HG03103 (cell line): ENCODE measurements around the gene TK2.
A peak's percentile ranks its signal among the peaks of the same experiment; 100 is the strongest.

Source experiments
- ATAC-seq: cut with Tn5 transposase; IDR thresholded peaks from one replicate; pipeline ENCODE4 v1.9.1; 2021; ENCODE audit warnings: low read depth; ENCODE audit not compliant: unreplicated experiment

The TK2 gene

DNA sequence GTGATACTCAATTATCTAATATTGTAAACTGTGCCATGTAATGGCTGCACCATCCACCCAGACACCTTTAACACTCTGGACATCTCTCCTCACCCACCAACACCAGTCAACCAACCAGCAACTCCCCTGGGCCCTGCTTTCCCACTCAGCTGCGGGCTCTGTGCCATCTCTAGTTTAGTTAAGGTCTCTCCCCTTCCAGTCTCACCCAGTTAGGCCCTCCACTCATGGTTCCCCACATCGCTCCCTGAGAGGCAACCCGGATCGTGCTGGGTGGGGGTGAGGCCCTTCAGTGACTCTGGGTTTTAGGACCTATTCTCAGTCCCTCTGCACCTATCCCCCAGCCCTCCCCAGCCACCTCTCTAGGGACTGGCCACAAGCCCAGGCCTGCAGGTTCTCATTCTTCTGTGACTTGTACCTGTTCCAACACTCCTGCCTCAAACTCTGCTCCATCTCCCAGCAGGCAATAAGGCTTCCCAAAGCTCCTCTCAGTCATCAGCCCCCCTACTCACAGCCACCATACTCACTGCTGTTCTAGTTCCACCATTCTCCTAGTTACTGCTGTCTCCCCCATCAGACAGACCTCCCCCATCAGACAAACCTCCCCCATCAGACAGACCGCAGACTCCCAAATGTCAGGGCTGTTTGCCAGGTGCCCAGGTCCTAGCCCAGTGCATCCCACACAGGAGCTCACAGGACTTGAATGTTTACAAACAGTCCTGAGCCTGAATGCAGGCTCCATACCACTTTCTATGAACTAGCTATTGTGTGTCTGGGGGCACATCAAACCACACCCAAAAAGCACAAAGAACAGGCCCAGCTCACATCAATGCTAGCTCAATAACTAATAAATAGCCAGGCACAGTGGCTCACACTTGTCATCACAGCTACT, 2.6 kb downstream of the TK2 start:
- no peak for ATAC-seq

DNA sequence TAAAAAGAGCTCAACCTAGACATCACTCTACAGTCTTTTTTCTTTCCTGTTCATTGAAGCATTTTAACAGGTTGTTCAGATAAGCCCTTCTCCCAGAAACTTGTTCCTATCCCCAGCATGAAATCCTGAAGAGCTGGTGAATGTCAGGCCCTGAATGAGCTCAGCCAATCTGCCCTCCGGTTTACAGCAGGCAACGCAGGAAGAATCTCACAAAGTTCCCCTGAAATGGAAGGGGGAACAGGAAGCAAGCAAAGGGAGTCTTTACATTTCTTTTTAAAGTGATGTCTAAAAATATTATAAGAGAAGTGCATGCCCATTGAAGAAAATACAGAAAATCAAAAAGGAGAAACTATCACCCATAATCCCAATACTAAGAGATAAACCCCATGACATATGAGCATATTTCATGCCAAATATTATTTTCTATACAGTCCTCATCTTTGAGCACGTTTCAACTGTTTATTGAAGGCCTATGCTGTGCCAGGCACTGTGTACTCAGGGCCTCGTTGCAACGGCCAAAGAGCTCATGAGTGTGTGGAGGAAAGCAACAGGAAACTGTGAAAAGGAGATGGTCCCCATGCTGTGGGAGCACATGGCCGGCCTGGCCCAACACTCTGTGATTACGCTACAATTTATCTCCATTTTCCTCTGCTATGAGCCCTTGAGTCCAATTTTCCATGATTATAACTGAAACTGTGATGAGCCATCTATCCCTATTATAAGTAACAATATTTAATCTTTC, 5.7 kb downstream of the TK2 start:
- no peak for ATAC-seq

DNA sequence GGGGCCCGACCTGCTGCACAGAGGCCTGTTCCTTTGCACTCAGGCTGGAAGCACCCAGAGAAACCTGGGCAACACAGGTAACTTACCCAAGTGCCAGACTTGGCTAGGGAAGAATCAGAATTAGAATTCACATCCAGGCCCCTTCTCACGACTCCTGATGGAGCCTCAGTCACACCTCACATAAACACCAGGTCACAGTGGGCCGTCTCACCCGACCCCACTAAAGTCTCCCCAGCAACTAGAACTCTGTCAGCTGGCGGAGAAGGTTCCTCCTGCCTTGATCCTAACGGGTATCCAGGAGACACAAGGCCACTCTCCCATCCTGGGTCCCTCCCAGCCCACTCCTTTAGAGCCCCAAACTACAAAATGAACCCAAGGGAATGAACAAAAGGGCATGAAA, 6.4 kb downstream of the TK2 start:
- ATAC-seq: no peak

DNA sequence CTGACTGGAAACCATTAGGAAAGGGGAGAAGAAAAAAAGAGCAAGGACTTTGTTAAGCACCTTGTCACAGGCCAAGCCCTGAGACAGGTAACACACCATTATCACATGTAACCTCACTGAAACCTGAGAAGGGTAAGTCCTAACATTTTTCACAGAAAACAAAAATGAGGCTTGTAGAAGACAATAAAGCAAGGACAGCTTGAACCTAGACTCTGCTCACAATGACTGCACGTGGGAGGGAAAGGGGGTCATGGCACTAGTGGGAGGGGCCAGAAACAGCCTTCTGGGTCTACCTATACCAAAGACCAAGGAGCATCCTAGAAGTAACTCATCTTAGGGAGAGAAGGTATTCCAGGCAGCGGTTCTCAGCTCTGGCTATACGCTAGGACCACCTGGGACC, 7.5 kb downstream of the TK2 start:
- ATAC-seq: no peak

DNA sequence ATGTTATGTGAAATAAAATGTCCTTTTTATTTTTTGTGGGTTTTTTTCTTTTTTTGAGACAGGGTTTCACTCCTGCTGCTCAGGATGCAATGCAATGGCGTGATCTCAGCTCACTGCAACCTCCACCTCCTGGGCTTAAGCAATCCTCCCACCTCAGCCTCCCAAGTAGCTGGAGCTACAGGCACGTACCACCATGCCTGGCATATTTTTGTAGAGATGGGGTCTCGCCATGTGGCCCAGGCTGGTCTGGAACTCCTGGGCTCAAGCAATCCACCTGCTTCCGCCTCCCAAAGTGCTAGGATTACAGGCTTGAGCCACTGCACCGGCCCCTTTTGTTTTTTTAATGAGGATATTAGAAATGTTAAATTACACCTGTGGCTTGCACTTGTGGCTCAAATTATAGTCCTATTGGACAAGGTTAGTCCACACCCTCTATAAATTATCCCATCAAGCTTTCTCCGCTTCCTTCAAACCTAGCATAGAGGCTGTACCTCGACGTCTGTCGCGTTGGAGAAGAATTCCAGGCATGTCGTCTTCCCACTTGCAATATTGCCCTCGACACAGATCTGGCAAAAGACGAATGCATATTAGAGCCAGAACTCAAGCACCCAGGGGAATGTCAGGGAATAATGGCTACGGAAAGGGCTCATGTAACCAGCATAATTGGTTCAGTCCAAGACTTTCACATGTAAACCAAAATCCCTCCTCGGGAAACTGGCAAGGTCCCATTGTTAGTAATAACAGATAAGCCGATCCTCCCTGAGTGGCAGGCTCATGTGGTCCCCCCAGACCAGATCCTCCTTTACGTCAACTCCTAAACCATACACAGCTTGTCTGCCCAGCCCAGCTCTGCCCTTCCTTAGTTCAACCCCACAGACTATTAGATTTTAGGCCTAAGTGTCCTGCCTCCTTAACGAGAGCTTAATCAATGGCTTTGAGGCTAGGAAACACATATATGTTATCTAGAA, 8.2 kb downstream of the TK2 start:
- no peak for ATAC-seq

DNA sequence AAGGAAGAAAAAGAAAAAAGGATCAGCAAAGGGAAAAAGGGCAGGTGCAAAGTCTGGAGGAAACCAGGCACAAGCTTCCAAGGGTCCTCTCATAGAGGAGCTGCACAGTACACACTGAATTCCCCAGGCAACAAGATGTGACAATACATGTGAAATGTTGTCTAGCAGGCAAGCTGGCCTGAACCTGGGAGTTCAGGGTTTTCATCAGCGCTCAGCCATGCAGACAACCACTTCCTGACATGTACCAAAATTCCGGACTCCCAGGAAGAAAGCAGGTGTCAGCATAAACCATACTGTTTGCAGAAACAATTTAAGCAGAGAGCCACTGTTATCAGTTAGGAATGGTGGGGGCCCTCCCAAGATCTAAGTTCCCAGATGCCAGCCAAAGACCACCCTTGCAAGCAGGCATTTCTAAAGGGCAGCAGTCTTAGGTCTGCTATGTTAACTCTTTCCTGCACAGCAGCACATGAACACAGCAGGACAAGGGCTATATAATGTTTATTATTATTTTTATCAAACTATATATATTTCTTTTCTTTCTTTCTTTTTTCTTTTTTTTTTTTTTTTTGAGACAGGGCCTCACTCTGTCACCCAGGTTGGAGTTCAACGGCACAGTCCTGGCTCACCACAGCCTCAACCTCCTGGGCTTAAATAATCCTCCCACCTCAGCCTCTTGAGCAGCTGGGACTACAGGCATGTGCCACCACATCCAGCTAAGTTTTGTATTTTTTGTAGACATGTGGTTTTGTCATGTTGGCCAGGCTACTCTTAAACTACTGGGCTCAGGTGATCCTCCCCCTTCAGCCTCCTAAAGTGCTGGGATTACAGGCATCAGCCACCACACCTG, 10.1 kb downstream of the TK2 start:
- peak; percentile 74 for ATAC-seq

DNA sequence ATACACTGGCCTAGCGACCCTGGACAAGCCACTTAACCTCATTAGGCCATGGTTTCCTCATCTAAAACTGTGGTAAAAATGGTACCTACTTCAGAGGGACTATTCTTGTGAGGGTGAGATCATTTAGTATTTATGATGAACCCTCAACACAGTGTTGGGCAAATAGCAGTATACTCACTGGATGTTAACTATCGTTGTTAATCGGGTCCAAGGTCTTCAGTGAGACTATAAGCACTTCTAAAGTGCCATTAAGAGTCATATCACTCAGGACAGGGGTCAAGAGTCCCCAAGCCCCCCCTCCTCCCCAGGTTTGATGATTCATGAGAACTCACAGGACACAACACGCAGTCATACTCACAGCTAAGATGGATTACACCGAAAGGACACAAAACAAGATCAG, 11.0 kb downstream of the TK2 start:
- ATAC-seq: no peak

DNA sequence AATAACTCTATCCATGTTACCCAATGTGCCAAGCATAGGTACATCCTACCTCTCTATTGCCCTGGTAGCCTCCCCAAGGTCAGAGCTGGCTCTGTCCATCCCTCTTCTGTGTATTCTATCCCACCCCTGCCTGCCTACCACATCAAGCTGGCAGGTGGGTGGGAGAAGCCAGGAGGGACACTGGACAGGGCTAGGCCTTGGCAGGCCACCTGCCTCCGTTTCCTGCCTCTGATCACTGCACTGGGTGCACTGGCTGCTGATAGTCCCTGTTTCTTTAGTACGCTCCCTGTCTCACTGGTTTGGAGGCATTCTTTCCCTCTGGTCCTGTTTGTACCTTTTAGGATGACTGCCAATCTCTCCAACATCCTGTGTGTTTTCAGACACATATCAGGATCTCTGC, 12.7 kb downstream of the TK2 start:
- no peak for ATAC-seq

DNA sequence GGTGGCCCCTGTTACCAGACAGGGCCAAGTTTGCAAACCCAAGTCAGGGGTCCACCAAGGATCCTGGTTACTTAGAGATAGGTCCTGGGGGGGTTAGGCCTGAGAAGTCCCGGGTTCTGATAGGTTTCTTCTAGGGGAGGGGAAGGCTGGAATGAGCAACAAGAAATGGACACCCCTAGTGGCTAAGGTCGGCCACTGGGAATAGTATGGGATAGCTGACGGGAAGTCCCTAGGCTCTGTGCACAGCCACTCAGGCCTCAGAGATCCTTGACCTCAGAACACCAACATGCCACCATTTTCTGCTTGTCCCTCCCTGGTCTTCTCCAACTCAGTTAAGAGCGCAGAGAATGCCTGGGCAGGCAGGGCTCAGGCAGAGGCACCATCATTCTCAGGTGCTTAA, 13.4 kb downstream of the TK2 start:
- no peak for ATAC-seq

DNA sequence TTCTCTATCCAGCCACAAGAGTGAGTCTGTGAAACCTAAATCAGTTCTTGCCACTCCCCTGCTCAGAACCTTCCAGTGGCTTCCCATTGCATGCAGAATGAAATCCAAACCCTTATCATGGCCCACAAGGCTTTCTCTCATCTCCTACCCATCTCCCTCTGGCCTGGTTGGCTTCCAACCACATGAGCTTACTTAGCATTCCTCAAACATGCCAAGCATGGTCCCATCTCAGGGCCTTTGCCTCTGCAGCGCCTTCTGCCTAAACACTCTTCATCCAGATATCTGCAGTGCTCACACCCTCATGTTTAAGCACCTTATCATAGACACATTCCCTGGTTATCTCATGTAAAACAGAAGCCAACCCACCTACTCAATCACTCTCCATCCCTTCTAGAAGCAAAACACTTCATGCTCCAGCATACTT, 15.5 kb downstream of the TK2 start:
- no peak for ATAC-seq

DNA sequence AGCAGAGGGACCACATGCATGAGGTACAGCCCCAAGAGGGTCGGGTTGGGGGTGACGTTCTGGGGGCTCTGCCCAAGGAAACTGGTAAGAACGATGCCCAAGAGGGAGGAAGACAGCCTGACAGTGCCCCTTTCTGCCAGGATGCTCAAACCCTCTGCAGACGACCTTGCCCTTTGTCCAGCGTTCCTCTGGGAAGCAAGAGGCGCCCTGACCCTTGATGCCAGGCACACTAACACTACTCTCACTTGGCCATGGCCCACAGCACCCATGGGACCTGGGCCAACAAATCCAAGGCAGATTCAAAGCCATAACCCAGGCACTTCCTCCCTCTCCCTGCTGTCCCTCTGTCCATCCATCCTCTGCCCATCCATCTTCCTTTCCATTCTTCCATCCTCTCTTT, 20.4 kb downstream of the TK2 start:
- no peak for ATAC-seq

DNA sequence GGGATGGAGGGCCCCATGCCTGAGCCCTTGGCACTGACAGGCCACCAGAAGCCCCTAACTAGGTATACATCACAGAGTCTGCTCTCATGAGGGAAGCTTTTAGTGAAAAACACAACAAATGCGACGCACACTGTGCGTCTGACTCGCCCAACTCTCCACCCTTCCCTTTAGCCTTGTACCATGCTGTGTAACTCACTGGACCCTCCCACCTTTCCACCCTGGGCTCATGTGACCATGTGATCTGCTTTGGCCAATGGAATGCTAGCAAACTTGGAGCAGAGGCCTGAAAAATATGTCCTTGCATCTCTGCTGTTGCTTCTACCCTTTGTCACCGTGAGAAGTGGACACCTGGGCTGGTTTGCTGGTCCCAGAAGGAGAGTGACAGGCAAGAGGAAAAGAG, 21.6 kb downstream of the TK2 start:
- ATAC-seq: no peak

DNA sequence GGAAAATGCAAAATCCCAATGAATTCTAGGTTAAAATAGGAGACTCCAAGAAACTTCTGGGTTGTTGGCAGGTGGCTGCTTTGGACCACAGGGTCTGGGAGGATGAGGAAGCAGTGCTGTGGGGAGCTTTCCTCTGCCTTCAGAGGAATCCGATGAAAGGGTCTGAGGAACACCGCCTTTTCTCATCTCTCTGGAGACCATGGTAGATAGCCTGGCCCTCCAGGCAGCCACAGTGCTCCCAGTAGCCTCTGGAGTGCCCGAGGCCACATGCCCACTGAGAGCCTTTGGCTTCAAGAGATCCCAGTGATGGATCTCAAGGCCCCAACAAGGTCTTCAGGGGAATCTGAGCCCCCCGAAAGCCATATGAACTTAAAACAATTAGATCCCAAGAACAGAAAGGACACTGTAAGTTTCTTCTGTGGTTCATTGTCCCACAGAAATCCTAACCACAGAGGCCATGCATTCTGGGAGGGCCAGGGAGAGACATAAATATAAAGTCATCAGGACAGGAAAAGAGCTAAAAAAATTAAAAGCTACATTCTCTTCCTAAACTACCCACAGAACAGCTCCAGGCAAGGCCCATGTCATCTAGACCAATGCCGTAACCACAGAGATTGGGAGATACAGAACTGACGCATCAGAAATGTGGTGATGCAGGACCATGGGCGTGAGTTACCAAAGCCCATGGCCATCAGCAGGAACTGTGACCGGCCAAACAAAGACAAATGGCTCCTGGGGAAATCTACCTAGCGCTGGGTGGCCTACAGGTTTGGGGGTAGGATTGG, 24.3 kb downstream of the TK2 start:
- ATAC-seq: no peak

DNA sequence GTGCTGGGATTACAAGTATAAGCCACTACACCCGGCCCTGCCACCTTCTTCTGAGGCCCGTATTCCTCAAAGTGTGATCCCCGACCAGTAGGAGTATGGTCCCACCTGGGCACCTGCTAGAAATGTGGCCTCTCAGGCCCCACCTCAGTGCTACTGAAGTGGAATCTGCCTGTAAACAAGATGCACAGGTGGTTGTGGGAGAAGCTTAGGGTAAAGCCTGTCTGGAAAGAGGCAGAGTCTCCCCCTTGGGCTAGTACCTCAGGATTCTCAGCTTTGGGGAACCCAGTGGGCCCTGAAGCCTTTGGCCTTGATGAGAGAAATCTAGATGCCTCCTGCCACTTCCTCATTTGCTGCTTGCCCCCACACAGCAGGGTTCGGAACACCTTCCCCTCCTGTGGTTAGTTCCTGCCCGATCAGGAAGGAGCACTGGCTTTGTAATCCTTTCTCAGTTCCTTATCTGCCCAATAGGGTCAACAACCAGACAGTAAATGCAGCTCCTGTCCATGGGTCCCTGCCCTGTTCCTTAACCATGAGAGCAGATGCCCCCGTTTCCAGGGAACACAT, 25.2 kb downstream of the TK2 start:
- ATAC-seq: peak; percentile 67

DNA sequence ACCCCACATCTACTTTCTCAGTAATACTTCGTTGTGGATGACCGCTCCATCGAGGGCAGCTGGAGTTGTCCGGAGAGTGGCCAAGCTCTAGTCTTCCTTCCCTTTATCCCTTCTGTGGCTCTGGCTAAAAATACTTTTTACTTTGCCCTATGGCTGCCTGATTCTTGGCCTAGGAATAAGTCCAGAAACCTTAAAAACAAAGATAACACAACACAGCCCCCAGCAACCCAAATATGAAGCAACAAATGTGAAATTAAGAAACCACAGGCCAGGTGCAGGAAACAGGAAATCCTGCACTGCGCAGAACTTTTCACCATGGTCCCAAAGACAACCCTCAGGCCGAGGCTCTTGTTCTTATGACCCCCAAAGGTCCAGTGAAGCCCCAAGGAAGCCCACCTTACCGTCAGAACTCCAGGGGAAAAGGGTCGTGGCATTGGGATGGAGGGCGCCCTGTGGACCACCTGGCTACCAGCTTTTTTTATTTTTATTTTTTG, 26.0 kb downstream of the TK2 start:
- peak; percentile 37 for ATAC-seq

DNA sequence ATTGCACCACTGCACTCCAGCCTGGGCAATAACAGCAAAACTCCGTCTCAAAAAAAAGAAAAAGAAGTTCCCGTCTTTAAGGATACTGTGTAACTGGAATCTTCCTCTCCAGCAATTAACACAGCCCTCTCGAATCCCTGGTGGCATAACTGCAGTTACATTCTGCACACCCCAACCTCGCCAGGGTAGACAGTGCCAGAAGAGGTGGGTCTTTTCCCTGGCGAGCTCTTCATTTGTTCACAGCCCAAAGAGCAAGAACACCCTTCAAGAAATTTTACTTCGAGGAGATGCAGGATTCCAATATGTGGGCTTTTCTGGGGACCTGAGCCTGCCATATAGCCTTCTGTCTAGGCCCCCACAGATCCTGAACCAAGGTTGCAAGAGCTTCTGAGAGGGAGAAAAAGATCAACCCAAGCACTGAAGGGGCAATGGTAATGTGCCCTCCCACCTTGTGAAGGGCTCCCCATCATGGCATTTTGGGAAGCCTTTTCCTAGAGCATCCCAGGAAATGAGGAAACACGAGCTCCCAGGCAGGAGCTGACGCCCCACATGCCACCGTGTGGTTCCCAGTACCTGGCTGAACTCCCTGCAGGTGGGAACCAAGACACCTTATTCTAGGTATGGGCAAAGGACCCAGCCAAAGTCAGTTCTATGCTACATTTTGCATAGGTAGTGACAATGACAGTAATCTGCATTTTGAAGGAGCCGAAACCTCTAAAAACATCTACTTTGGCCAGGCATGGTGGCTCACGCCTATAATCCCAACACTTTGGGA, 26.9 kb downstream of the TK2 start:
- ATAC-seq: no peak

DNA sequence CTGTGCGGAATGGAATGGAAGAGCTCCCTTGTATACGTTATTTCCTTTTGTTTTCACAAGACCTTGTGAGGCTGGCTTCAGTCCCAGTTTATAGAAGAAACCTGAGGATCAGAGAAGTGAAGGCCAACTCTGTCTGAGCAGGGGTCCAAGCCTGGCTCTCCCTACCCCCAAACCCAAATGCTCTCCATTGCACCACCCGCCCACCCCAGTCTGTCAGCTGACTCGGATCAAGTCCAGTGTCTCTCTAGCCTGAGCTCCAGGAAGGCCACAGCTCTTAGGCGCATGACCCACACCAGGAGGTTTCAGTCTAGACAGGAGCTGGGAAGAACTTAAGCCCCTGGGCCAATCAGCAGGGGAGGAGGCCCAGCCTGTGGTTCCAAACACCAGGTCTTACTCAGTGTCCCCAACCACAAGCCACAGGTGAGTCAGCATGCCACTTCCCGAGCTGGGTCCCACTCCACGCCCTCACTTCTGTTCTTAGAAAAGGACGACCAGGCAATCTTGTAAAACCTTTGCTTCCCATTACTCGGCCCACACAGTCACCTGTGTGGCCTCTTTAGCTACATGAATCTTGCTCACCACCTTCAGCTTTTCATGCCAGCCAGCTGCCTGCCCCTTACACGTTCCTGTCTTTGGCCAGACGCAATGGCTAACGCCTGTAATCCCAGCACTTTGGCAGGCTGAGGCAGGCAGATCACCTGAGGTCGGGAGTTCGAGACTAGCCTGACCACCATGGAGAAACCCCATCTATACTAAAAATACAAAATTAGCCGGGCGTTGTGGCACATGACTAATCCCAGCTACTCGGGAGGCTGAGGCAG, 27.8 kb downstream of the TK2 start:
- ATAC-seq: peak; percentile 40
